ENCODE results near the gene CFAP68. TPM values are rescaled to one million over a fixed set of nuclear protein-coding genes. Genes with fewer than 3 reads are reported as not detected.

CFAP68 gene
- total and polyA plus RNA-seq, 2 of the 4 experiments (the other 2 are of a cell fraction), result 10.2 to 17.0 TPM

DNA sequence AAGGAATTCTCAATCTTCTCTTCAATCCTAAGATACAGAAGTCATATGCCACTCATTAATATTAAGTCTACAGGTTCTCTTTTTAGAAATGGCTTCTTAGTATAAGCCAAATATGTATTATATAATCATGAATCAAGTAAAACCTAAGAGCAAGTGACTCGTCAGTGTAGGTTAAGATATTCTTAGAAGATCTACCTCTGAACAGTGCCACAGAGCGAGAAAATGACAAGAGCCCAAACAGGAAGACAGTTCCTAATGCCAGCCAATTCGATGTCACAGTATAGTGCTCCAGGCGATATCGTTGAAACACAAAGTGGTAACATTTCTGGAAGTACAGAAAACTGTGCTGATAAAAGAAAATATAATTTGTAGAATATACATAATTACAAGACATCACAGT, 41.3 kb upstream of the CFAP68 start:
- POLR2A ChIA-PET (ENCODE audit: unreplicated experiment), result no interaction called here
- no peak overlapping the region for H3K9ac ChIP-seq (ENCODE audit: low read depth, low read length)
- no peak overlapping the region for H3K14ac ChIP-seq (replicated peaks; ENCODE audit: low read depth, low read length)
- H3K4ac ChIP-seq (ENCODE audit: low read depth, low read length), result no peak overlapping the region
- no peak for DNase-seq
- no peak overlapping the region for H3K56ac ChIP-seq (ENCODE audit: extremely low read depth, insufficient read depth, low read length)
- CTCF ChIA-PET, result no interaction called here
- no peak overlapping the region for H3K18ac ChIP-seq (ENCODE audit: low read depth, low read length)
- no peak overlapping the region for H2BK5ac ChIP-seq (ENCODE audit: low read depth, low read length, poor library complexity, severe bottlenecking)
- H3K36me3 ChIP-seq (ENCODE audit: control insufficient read depth, insufficient read depth, low read length), result peaks cover 9% of the 10 kb centered on the region
- in situ Hi-C loops (cut with MboI; ENCODE audit: low sequenced_read_pairs), result no loop called here
- H2BK120ac ChIP-seq (ENCODE audit: low read depth, low read length), result no peak overlapping the region
- no peak overlapping the region for H4K91ac ChIP-seq (ENCODE audit: insufficient read depth, low read depth, low read length)
- intact Hi-C loops (cut with micrococcal nuclease), result no loop called here
- H3K9me3 ChIP-seq (ENCODE audit: control insufficient read depth, insufficient read depth, low read length), result no peaks in the 10 kb centered on the region
- no peaks in the 10 kb centered on the region for H4K20me1 ChIP-seq (ENCODE audit: insufficient read depth, low read length)
- H3K27me3 ChIP-seq (ENCODE audit: control insufficient read depth, insufficient read depth, low read length), result no peaks in the 10 kb centered on the region
- no peak overlapping the region for H3K23ac ChIP-seq (ENCODE audit: low read depth, low read length)
- no TSS peak for BruUV-seq (replicated peaks)
- H2AK5ac ChIP-seq (ENCODE audit: low read depth, low read length), result no peak overlapping the region
- H3K27ac ChIP-seq (ENCODE audit: insufficient read depth, low read length), result no peak overlapping the region
- H2AFZ ChIP-seq (replicated peaks; ENCODE audit: low read length, poor library complexity), result no peak overlapping the region
- H2BK20ac ChIP-seq (ENCODE audit: low read depth, low read length), result no peak overlapping the region
- no peak for ATAC-seq (ENCODE audit: low read depth)
- H3K79me1 ChIP-seq (ENCODE audit: low read depth in 1 of 2, low read length in 2 of 2), result no peaks in the 10 kb centered on the region
- H3K4me2 ChIP-seq (ENCODE audit: low read depth, low read length), result no peak overlapping the region
- no peak overlapping the region for H4K8ac ChIP-seq (ENCODE audit: low read depth in 2 of 2, low read length in 2 of 2)
- dilution Hi-C loops (cut with HindIII; ENCODE audit: low sequenced_read_pairs, unreplicated experiment), result no loop called here
- no peak overlapping the region for H3K4me3 ChIP-seq (ENCODE audit: insufficient read depth, low read depth, low read length)
- peaks cover 4% of the 10 kb centered on the region; the same call in 1 of the 2 replicates for H3K4me1 ChIP-seq (ENCODE audit: control insufficient read depth, insufficient read depth, low read length)
- H3K9me1 ChIP-seq (ENCODE audit: insufficient read depth, low read length), result no peaks in the 10 kb centered on the region
- no peak for TF ChIP-seq BHLHE40 (IDR thresholded peaks at IDR 0.05; ENCODE audit: low read depth, low read length)
- TF ChIP-seq, protein P1, sequence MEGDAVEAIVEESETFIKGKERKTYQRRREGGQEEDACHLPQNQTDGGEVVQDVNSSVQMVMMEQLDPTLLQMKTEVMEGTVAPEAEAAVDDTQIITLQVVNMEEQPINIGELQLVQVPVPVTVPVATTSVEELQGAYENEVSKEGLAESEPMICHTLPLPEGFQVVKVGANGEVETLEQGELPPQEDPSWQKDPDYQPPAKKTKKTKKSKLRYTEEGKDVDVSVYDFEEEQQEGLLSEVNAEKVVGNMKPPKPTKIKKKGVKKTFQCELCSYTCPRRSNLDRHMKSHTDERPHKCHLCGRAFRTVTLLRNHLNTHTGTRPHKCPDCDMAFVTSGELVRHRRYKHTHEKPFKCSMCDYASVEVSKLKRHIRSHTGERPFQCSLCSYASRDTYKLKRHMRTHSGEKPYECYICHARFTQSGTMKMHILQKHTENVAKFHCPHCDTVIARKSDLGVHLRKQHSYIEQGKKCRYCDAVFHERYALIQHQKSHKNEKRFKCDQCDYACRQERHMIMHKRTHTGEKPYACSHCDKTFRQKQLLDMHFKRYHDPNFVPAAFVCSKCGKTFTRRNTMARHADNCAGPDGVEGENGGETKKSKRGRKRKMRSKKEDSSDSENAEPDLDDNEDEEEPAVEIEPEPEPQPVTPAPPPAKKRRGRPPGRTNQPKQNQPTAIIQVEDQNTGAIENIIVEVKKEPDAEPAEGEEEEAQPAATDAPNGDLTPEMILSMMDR (conservative IDR thresholded peaks at IDR 0.05; ENCODE audit: low read depth, low read length), result no peak
- no peak for TF ChIP-seq RCOR1 (IDR thresholded peaks at IDR 0.05; ENCODE audit: insufficient replicate concordance, low read length)
- no peak for TF ChIP-seq MXI1 (IDR thresholded peaks at IDR 0.05; ENCODE audit: borderline replicate concordance, low read depth, low read length)
- TF ChIP-seq, protein P2, sequence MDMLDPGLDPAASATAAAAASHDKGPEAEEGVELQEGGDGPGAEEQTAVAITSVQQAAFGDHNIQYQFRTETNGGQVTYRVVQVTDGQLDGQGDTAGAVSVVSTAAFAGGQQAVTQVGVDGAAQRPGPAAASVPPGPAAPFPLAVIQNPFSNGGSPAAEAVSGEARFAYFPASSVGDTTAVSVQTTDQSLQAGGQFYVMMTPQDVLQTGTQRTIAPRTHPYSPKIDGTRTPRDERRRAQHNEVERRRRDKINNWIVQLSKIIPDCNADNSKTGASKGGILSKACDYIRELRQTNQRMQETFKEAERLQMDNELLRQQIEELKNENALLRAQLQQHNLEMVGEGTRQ (IDR thresholded peaks at IDR 0.05; ENCODE audit: low read depth, low read length), result no peak
- TF ChIP-seq RFX5 (IDR thresholded peaks at IDR 0.05; ENCODE audit: low read depth, low read length), result no peak
- no peak for TF ChIP-seq CEBPB (IDR thresholded peaks at IDR 0.05; ENCODE audit: low read depth, low read length)
- no peak for TF ChIP-seq RAD21 (IDR thresholded peaks at IDR 0.05; ENCODE audit: low read length)
- no peak for TF ChIP-seq POLR2A (IDR thresholded peaks at IDR 0.05; ENCODE audit: low read depth, low read length)
- TF ChIP-seq NFE2L2 (IDR thresholded peaks at IDR 0.05; ENCODE audit: low read depth, low read length), result no peak
- no peak for TF ChIP-seq MAFK (IDR thresholded peaks at IDR 0.05; ENCODE audit: low read depth, low read length)
- TF ChIP-seq SMC3 (IDR thresholded peaks at IDR 0.05; ENCODE audit: low read depth, low read length), result no peak
- TF ChIP-seq CHD1 (IDR thresholded peaks at IDR 0.05; ENCODE audit: low read depth, low read length), result no peak
- TF ChIP-seq ELK1 (IDR thresholded peaks at IDR 0.05; ENCODE audit: borderline replicate concordance, low read depth, low read length), result no peak
- no peak for TF ChIP-seq MAZ (IDR thresholded peaks at IDR 0.05; ENCODE audit: borderline replicate concordance, low read depth, low read length)
- no peak for TF ChIP-seq FOS (IDR thresholded peaks at IDR 0.05; ENCODE audit: low read depth, low read length)
- H4K5ac ChIP-seq (ENCODE audit: low read depth, low read length), result no peak overlapping the region
- no CpG with 5 or more reads among the region's 5 CpGs for WGBS, 2 experiments (ENCODE audit: extremely low coverage in 2 of 2, insufficient read length in 1 of 2)
- H2BK15ac ChIP-seq (ENCODE audit: low read depth, low read length), result no peak overlapping the region
- no peak overlapping the region for H2AK9ac ChIP-seq (replicated peaks; ENCODE audit: low read depth, low read length, poor library complexity)

Data from IMR-90 (cell line).